RWPE2 (cell line): ENCODE measurements around the gene ATP10B.

Source experiments
- ATAC-seq: fragments of 200-7000 bp; cut with Tn5 transposase; 3 replicates; pipeline ENCODE4 v1.9.1; 2021; ENCODE audit warnings: low read depth
- DNase-seq: peaks from one replicate; pipeline ENCODE4 v3.0.0-alpha.2; 2020; ENCODE audit warnings: low spot score
- H3K27ac ChIP-seq: fragments of 450-650 bp; 2 replicates; pipeline ENCODE4 v1.5.1; 2017; ENCODE audit warnings: mild to moderate bottlenecking; ENCODE audit not compliant: poor library complexity, severe bottlenecking
- H3K27me3 ChIP-seq: fragments of 250-450 bp; sonication (Bioruptor Pico); 2 replicates; pipeline ENCODE4 v1.5.1; 2021; ENCODE audit warnings: mild to moderate bottlenecking, moderate library complexity; ENCODE audit not compliant: insufficient read depth, poor library complexity, severe bottlenecking
- H3K36me3 ChIP-seq: fragments of 250-450 bp; sonication (Bioruptor Pico); 2 replicates; pipeline ENCODE4 v1.5.1; 2020; ENCODE audit warnings: low read depth, mild to moderate bottlenecking, moderate library complexity
- H3K4me1 ChIP-seq: fragments of 250-450 bp; sonication (Bioruptor Pico); 2 replicates; pipeline ENCODE4 v1.5.1; 2021; ENCODE audit warnings: mild to moderate bottlenecking, moderate library complexity; ENCODE audit not compliant: insufficient read depth, poor library complexity, severe bottlenecking
- H3K4me3 ChIP-seq: fragments of 250-450 bp; sonication (Bioruptor Pico); 2 replicates; pipeline ENCODE4 v1.5.1; 2021; ENCODE audit warnings: mild to moderate bottlenecking, moderate library complexity; ENCODE audit not compliant: severe bottlenecking
- H3K9me3 ChIP-seq: fragments of 250-450 bp; sonication (Bioruptor Pico); 2 replicates; pipeline ENCODE4 v1.5.1; 2021; ENCODE audit warnings: mild to moderate bottlenecking, moderate library complexity; ENCODE audit not compliant: severe bottlenecking
- CTCF ChIP-seq: fragments of 450-650 bp; IDR thresholded peaks from one replicate; pipeline ENCODE4 v1.5.1; 2017; ENCODE audit warnings: mild to moderate bottlenecking, moderate library complexity; ENCODE audit not compliant: poor library complexity, severe bottlenecking

Gene ATP10B

GRCh38 chr5:160837749-160838593 is 14.0 kb downstream of the ATP10B start:
- H3K36me3 ChIP-seq: no peaks in the 10 kb centered on the region
- H3K27me3 ChIP-seq: no peaks in the 10 kb centered on the region
- no peaks in the 10 kb centered on the region for H3K9me3 ChIP-seq
- DNase-seq (peak; percentile 66), ATAC-seq (peak; percentile 94)
- TF ChIP-seq CTCF: no peak
- peak overlapping the region; percentile 98 for H3K27ac ChIP-seq
- H3K4me3 ChIP-seq: no peak overlapping the region
- H3K4me1 ChIP-seq: peaks cover 32% of the 10 kb centered on the region

GRCh38 chr5:160837211-160837610 is 14.8 kb downstream of the ATP10B start:
- Histone ChIP-seq H3K4me1 (peaks cover 32% of the 10 kb centered on the region), H3K9me3 (no peaks in the 10 kb centered on the region), H3K27ac (peak overlapping the region; percentile 98), H3K36me3 (no peaks in the 10 kb centered on the region), H3K27me3 (no peaks in the 10 kb centered on the region), H3K4me3 (no peak overlapping the region)
- ATAC-seq: peak; percentile 41
- no peak for TF ChIP-seq CTCF
- DNase-seq: no peak

GRCh38 chr5:160835818-160836528 is 16.0 kb downstream of the ATP10B start:
- H3K9me3 ChIP-seq: no peaks in the 10 kb centered on the region
- no peak overlapping the region for H3K4me3 ChIP-seq
- H3K27ac ChIP-seq: peak overlapping the region; percentile 98
- H3K27me3 ChIP-seq: no peaks in the 10 kb centered on the region
- TF ChIP-seq CTCF: no peak
- no peaks in the 10 kb centered on the region for H3K36me3 ChIP-seq
- DNase-seq: no peak
- no peak for ATAC-seq
- H3K4me1 ChIP-seq: peaks cover 32% of the 10 kb centered on the region

- peak overlapping the region; percentile 98 for H3K27ac ChIP-seq
- peaks cover 32% of the 10 kb centered on the region for H3K4me1 ChIP-seq
- no peaks in the 10 kb centered on the region for H3K36me3 ChIP-seq
- TF ChIP-seq CTCF: no peak
- no peak for ATAC-seq
- no peaks in the 10 kb centered on the region for H3K27me3 ChIP-seq
- H3K9me3 ChIP-seq: no peaks in the 10 kb centered on the region
- no peak for DNase-seq
- H3K4me3 ChIP-seq: no peak overlapping the region
Measured at GRCh38 chr5:160835376-160835775, 16.6 kb downstream of the ATP10B start.
